Calu3 (cell line): Measurements from ENCODE around the gene ATG16L1. TPM values are rescaled to one million over a fixed set of nuclear protein-coding genes. Genes with fewer than 3 reads are reported as not detected.

Source experiments
- BruUV-seq: library from RNA; stranded (reverse); fragments of 400-500 nt; replicated peaks from 2 replicates; lab custom pipeline; 2021; lab: Mats Ljungman, UMichigan
- CTCF ChIA-PET: fragments of 300-600 bp; sonication (Branson Sonifier 250); formaldehyde crosslinking; loops from one replicate; lab custom pipeline; 2022; ENCODE audit warnings: antibody characterized with exemption; lab: Charles Lee
- DNase-seq: peaks from one replicate; pipeline ENCODE4 v3.0.0; 2022
- H3K27ac Mint-ChIP-seq: one replicate; pipeline ENCODE4 v1.8.0; 2022; ENCODE audit warnings: mixed read lengths; ENCODE audit not compliant: unreplicated experiment
- H3K27me3 Mint-ChIP-seq: one replicate; pipeline ENCODE4 v1.8.0; 2022; ENCODE audit warnings: mixed read lengths; ENCODE audit not compliant: unreplicated experiment
- H3K36me3 Mint-ChIP-seq: one replicate; pipeline ENCODE4 v1.8.0; 2022; ENCODE audit warnings: mild to moderate bottlenecking, moderate library complexity, mixed read lengths; ENCODE audit not compliant: insufficient read depth, unreplicated experiment
- H3K4me1 Mint-ChIP-seq: one replicate; pipeline ENCODE4 v1.8.0; 2022; ENCODE audit warnings: mild to moderate bottlenecking, low read depth, mixed read lengths; ENCODE audit not compliant: unreplicated experiment
- H3K4me3 Mint-ChIP-seq: one replicate; pipeline ENCODE4 v1.8.0; 2022; ENCODE audit warnings: mild to moderate bottlenecking, low read depth, moderate library complexity, mixed read lengths; ENCODE audit not compliant: unreplicated experiment
- H3K9me3 Mint-ChIP-seq: one replicate; pipeline ENCODE4 v1.8.0; 2022; ENCODE audit warnings: low read depth, mixed read lengths; ENCODE audit not compliant: unreplicated experiment
- intact Hi-C: fragments of 100-400 bp; cut with micrococcal nuclease; formaldehyde crosslinking; loops from one replicate; pipeline ENCODE4 v1.10.0; 2022; ENCODE audit not compliant: unreplicated experiment
- total RNA-seq: library from RNA; stranded (reverse); gene quantifications from 2 replicates; pipeline ENCODE4 v1.2.3, GENCODE V29; 2022
- TF ChIP-seq, protein P1 (sequence below): fragments of 200-600 bp; IDR thresholded peaks from one replicate; pipeline ENCODE4 v1.8.0; 2022; ENCODE audit warnings: antibody characterized with exemption; ENCODE audit not compliant: unreplicated experiment

ATG16L1 gene
- total RNA-seq, 1 experiment from 2014 or later: 45.0 TPM

- Mint-ChIP-seq H3K27ac (no peak overlapping the region), H3K4me1 (no peaks in the 10 kb centered on the region), H3K9me3 (no peaks in the 10 kb centered on the region), H3K36me3 (no peaks in the 10 kb centered on the region), H3K4me3 (no peak overlapping the region), H3K27me3 (peaks cover 31% of the 10 kb centered on the region)
- CTCF ChIA-PET: no interaction called here
- no TSS peak for BruUV-seq
- intact Hi-C loops: no loop called here
- TF ChIP-seq, protein P1, sequence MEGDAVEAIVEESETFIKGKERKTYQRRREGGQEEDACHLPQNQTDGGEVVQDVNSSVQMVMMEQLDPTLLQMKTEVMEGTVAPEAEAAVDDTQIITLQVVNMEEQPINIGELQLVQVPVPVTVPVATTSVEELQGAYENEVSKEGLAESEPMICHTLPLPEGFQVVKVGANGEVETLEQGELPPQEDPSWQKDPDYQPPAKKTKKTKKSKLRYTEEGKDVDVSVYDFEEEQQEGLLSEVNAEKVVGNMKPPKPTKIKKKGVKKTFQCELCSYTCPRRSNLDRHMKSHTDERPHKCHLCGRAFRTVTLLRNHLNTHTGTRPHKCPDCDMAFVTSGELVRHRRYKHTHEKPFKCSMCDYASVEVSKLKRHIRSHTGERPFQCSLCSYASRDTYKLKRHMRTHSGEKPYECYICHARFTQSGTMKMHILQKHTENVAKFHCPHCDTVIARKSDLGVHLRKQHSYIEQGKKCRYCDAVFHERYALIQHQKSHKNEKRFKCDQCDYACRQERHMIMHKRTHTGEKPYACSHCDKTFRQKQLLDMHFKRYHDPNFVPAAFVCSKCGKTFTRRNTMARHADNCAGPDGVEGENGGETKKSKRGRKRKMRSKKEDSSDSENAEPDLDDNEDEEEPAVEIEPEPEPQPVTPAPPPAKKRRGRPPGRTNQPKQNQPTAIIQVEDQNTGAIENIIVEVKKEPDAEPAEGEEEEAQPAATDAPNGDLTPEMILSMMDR: no peak
- DNase-seq: no peak
Observed at GRCh38 chr2:233228376-233228775, 23.1 kb upstream of the ATG16L1 start.

DNA sequence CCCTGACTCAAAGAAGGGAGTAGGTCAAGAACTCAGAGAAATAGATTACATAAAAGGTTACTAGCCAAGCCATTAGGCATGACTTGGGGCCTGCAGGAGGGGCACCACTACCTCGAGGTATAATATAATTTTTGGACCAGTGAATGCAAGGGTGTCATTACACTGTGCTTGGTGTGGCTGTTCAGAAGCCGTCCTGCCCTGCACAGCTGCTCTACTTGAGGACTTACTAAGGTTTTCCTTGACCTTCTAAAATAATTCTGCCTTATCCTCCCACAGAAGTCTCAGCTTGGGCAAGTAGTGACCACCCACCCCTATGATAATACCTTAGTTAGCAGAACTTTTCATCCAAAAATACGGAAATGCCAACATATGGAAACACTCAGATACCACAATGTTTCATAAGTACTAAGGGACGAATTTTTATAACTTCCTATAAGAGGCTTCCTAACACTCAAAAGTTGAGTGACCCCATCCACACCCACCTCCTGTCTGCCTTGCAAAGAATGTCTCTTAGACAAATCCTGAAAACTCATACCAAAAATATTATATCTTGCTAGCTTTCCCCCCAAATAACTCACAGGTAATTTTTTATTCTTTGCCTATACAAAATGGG is 17.7 kb upstream of the ATG16L1 start:
- Mint-ChIP-seq H3K4me3 (no peak overlapping the region), H3K9me3 (no peaks in the 10 kb centered on the region), H3K4me1 (no peaks in the 10 kb centered on the region), H3K27ac (no peak overlapping the region), H3K27me3 (no peaks in the 10 kb centered on the region), H3K36me3 (no peaks in the 10 kb centered on the region)
- TF ChIP-seq, protein P1: no peak
- no TSS peak for BruUV-seq
- DNase-seq: no peak
- CTCF ChIA-PET: no interaction called here
- intact Hi-C loops: no loop called here

- BruUV-seq: no TSS peak
- H3K4me1 Mint-ChIP-seq: no peaks in the 10 kb centered on the region
- no peak for DNase-seq
- TF ChIP-seq, protein P1: no peak
- H3K4me3 Mint-ChIP-seq: no peak overlapping the region
- H3K9me3 Mint-ChIP-seq: no peaks in the 10 kb centered on the region
- no peaks in the 10 kb centered on the region for H3K36me3 Mint-ChIP-seq
- H3K27me3 Mint-ChIP-seq: no peaks in the 10 kb centered on the region
- CTCF ChIA-PET: no interaction called here
- no peak overlapping the region for H3K27ac Mint-ChIP-seq
- intact Hi-C loops: no loop called here
Observed at GRCh38 chr2:233234264-233234663, 17.2 kb upstream of the ATG16L1 start.

DNA sequence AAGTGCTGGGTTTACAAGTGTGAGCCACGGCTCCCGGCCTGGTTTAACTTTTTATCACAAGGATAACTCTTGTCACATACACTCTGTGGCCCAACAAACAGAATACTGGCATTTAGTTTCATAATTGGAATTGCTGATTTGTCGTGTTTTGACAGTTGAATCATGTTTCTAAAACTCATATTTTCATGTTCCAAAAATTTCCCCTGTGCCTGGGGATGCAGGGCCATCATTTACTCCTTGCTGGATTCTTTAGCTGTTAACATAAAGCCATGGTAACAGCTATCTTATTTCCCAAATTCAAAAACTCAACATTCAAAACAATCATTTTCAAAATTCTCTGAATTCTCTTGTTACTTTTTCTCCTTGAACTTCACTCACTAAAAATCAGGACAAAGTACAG is 16.5 kb upstream of the ATG16L1 start:
- no peak for DNase-seq
- no TSS peak for BruUV-seq

More for the DNA sequence above, 16.5 kb upstream of the ATG16L1 start:
- Mint-ChIP-seq H3K4me1 (no peaks in the 10 kb centered on the region), H3K9me3 (no peaks in the 10 kb centered on the region), H3K27ac (no peak overlapping the region), H3K36me3 (no peaks in the 10 kb centered on the region), H3K4me3 (no peak overlapping the region), H3K27me3 (no peaks in the 10 kb centered on the region)
- intact Hi-C loops: no loop called here
- TF ChIP-seq, protein P1: no peak
- CTCF ChIA-PET: no interaction called here
